Loucy (cell line): Measurements from ENCODE around the gene UBXN7.

Experiments used
- H2AFZ ChIP-seq: fragments of 200-600 bp; sonication (generic); 2 replicates; pipeline ENCODE4 v1.6.0; 2016; ENCODE audit warnings: antibody characterized with exemption, mild to moderate bottlenecking, low read length, moderate library complexity
- H3F3A ChIP-seq: fragments of 200-600 bp; 2 replicates; pipeline ENCODE4 v1.6.0; 2016; ENCODE audit warnings: antibody characterized with exemption, low read depth, mild to moderate bottlenecking
- H3K27me3 ChIP-seq: fragments of 200-600 bp; sonication (generic); 2 replicates; pipeline ENCODE4 v1.6.1; 2014; ENCODE audit warnings: low read length, mild to moderate bottlenecking; ENCODE audit not compliant: insufficient read depth, poor library complexity, severe bottlenecking
- H3K36me3 ChIP-seq: fragments of 200-600 bp; sonication (generic); 2 replicates; pipeline ENCODE4 v1.6.1; 2016; ENCODE audit warnings: low read length; ENCODE audit not compliant: insufficient read depth
- H3K4me1 ChIP-seq: fragments of 200-600 bp; sonication (generic); 2 replicates; pipeline ENCODE4 v1.5.1; 2014; ENCODE audit warnings: low read length, mild to moderate bottlenecking; ENCODE audit not compliant: insufficient read depth, poor library complexity, severe bottlenecking
- H3K4me2 ChIP-seq: fragments of 200-600 bp; sonication (generic); 2 replicates; pipeline ENCODE4 v1.6.0; 2014; ENCODE audit warnings: antibody characterized with exemption, low read length, low read depth, mild to moderate bottlenecking; ENCODE audit not compliant: poor library complexity, severe bottlenecking
- H3K4me3 ChIP-seq: fragments of 200-600 bp; sonication (generic); 2 replicates; pipeline ENCODE4 v1.5.1; 2014; ENCODE audit warnings: low read length, mild to moderate bottlenecking, mixed read lengths; ENCODE audit not compliant: poor library complexity, severe bottlenecking
- H3K79me2 ChIP-seq: fragments of 200-600 bp; sonication (generic); 2 replicates; pipeline ENCODE4 v1.6.1; 2014; ENCODE audit warnings: low read length; ENCODE audit not compliant: insufficient read depth
- H3K9ac ChIP-seq: fragments of 200-600 bp; sonication (generic); 2 replicates; pipeline ENCODE4 v1.6.0; 2014; ENCODE audit warnings: mild to moderate bottlenecking, low read depth, low read length, moderate library complexity; ENCODE audit not compliant: poor library complexity, severe bottlenecking
- H3K9me2 ChIP-seq: fragments of 200-600 bp; sonication (generic); replicated peaks from 2 replicates; pipeline ENCODE4 v1.6.1; 2016; ENCODE audit warnings: low read depth, low read length, mixed read lengths
- H3K9me3 ChIP-seq: fragments of 200-600 bp; sonication (generic); 2 replicates; pipeline ENCODE4 v1.6.1; 2014; ENCODE audit warnings: mild to moderate bottlenecking, antibody characterized with exemption, low read length, low read depth; ENCODE audit not compliant: insufficient read depth
- H4K20me1 ChIP-seq: fragments of 200-600 bp; sonication (generic); 2 replicates; pipeline ENCODE4 v1.6.0; 2014; ENCODE audit warnings: antibody characterized with exemption, low read length, mild to moderate bottlenecking; ENCODE audit not compliant: insufficient read depth, poor library complexity, severe bottlenecking
- EZH2phosphoT487 ChIP-seq: fragments of 200-600 bp; IDR thresholded peaks from 2 replicates; pipeline ENCODE4 v1.6.1; 2018; ENCODE audit warnings: antibody characterized with exemption, mild to moderate bottlenecking, moderate library complexity, borderline replicate concordance
- TF ChIP-seq, protein P1 (sequence below): fragments of 200-600 bp; sonication (generic); conservative IDR thresholded peaks from 2 replicates; pipeline ENCODE4 v1.5.1; 2014; ENCODE audit warnings: mild to moderate bottlenecking, antibody characterized with exemption, low read length

UBXN7 gene

DNA sequence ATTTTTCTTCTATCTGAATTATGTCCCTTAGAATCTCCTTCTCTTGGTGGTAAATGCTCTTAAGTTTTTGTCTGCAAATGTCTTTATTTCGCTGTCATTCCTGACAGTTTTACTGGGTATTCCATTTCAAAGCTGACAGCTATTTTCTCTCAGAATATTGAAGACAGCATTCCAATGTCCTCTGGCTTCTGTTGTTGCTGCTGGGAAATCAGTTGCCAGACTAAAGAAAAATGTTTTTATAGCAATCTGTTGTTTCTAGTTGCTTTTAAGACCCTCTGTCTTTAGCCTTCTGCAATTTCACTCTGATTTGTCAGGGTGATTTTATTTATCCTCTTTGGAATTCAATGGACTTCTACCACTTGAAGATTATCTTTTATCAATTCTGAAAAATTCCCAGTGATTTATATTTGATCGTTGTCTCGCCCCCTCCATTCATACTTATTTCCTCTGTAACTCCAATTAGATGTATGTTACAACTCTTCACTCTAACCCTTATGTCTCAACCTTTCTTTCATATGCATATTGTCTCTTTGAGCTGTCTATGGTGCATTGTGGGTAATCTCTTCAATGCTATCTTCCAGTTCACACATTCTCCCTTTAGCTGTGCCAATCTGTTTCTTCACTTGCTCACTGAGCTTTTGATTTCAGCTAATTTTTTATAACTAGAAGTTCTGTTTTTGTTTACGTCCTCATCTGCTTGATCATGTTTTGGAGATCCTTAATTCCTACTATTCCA is 23.5 kb downstream of the UBXN7 start:
- H3K36me3 ChIP-seq, result peaks cover 27% of the 10 kb centered on the region; the same call in 1 of the 2 replicates
- H4K20me1 ChIP-seq, result peaks cover 36% of the 10 kb centered on the region
- H3K9ac ChIP-seq, result no peak overlapping the region
- H2AFZ ChIP-seq, result no peak overlapping the region
- H3K79me2 ChIP-seq, result peaks cover 92% of the 10 kb centered on the region
- no peaks in the 10 kb centered on the region for H3K4me1 ChIP-seq
- no peak overlapping the region for H3K4me3 ChIP-seq
- no peaks in the 10 kb centered on the region for H3F3A ChIP-seq
- H3K9me2 ChIP-seq, result no peaks in the 10 kb centered on the region
- no peaks in the 10 kb centered on the region for H3K27me3 ChIP-seq
- H3K4me2 ChIP-seq, result no peak overlapping the region
- TF ChIP-seq, protein P1, sequence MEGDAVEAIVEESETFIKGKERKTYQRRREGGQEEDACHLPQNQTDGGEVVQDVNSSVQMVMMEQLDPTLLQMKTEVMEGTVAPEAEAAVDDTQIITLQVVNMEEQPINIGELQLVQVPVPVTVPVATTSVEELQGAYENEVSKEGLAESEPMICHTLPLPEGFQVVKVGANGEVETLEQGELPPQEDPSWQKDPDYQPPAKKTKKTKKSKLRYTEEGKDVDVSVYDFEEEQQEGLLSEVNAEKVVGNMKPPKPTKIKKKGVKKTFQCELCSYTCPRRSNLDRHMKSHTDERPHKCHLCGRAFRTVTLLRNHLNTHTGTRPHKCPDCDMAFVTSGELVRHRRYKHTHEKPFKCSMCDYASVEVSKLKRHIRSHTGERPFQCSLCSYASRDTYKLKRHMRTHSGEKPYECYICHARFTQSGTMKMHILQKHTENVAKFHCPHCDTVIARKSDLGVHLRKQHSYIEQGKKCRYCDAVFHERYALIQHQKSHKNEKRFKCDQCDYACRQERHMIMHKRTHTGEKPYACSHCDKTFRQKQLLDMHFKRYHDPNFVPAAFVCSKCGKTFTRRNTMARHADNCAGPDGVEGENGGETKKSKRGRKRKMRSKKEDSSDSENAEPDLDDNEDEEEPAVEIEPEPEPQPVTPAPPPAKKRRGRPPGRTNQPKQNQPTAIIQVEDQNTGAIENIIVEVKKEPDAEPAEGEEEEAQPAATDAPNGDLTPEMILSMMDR, result no peak
- no peak for TF ChIP-seq EZH2phosphoT487
- H3K9me3 ChIP-seq, result peaks cover 7% of the 10 kb centered on the region

DNA sequence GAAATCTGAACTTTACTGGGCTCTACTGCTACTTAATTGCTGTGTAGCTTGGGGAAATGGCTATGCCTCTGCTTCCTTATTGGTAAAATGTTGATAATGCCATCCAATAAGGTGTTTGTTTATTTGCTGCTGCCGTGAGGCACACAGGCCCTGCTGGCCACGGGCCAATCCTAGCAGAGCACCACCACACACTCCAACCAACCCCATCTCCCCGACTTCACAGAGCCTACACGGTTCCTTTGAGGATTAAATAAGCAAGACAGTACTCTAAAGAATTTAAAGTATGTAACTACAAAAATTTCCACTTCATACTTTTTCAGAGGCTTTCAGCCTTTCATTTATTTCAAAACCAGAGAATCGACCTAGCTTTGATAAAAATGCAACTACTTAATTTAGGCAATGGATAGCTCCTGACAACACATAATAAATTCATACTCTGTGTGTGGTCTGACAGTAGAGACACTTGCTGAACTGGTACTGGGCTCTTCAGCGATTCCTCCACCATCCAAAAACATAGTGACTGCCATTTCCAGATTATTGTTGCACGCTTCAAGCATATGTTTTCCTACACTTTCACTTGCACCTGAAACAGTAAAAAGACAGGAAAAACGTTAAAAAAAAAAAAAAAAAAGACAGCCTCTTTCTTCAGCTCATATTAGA is 25.3 kb downstream of the UBXN7 start:
- H3K9me2 ChIP-seq, result no peaks in the 10 kb centered on the region
- H3K9me3 ChIP-seq, result peaks cover 7% of the 10 kb centered on the region
- H3K4me2 ChIP-seq, result no peak overlapping the region
- no peaks in the 10 kb centered on the region for H3K4me1 ChIP-seq
- peaks cover 35% of the 10 kb centered on the region; the same call in 1 of the 2 replicates for H3K36me3 ChIP-seq
- TF ChIP-seq EZH2phosphoT487, result no peak
- TF ChIP-seq, protein P1, result no peak
- H3K9ac ChIP-seq, result no peak overlapping the region
- H4K20me1 ChIP-seq, result peaks cover 22% of the 10 kb centered on the region
- no peak overlapping the region for H3K4me3 ChIP-seq
- no peak overlapping the region for H2AFZ ChIP-seq
- peaks cover 74% of the 10 kb centered on the region for H3K79me2 ChIP-seq
- H3F3A ChIP-seq, result no peaks in the 10 kb centered on the region
- H3K27me3 ChIP-seq, result no peaks in the 10 kb centered on the region

DNA sequence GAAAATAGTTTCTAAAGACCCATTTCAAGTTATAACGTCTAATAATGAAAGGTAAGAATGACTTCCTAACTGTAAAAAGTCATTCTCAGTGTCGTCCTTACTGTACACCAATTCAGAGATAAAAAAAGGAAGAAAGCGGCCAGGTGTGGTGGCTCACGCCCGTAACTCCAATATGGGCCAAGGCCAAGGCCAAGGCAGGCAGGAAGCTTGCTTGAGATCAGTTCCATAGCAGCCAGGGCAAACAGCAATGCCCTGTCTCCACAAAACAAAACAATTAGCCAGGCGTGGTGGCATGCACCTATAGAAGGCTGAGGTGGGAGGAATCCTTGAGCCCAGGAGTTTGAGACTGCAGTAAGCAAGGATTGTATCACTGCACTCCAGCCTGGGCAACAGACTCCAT is 31.9 kb downstream of the UBXN7 start:
- H3K9me3 ChIP-seq, result no peaks in the 10 kb centered on the region
- no peaks in the 10 kb centered on the region for H3K4me1 ChIP-seq
- H4K20me1 ChIP-seq, result no peaks in the 10 kb centered on the region
- no peaks in the 10 kb centered on the region for H3K9me2 ChIP-seq
- no peak overlapping the region for H3K9ac ChIP-seq
- no peaks in the 10 kb centered on the region for H3K27me3 ChIP-seq
- H3K79me2 ChIP-seq, result peaks cover 11% of the 10 kb centered on the region; the same call in 1 of the 2 replicates
- no peak overlapping the region for H3K4me2 ChIP-seq
- H3F3A ChIP-seq, result no peaks in the 10 kb centered on the region
- peaks cover 60% of the 10 kb centered on the region; the same call in 1 of the 2 replicates for H3K36me3 ChIP-seq
- TF ChIP-seq, protein P1, result no peak
- no peak for TF ChIP-seq EZH2phosphoT487
- H3K4me3 ChIP-seq, result no peak overlapping the region
- H2AFZ ChIP-seq, result no peak overlapping the region
